GM18867 (cell line): ENCODE measurements around the gene APLN.

Experiments
- ATAC-seq: cut with Tn5 transposase; IDR thresholded peaks from one replicate; pipeline ENCODE4 v1.9.1; 2021; ENCODE audit warnings: mild to moderate bottlenecking, moderate library complexity; ENCODE audit not compliant: unreplicated experiment

Gene APLN

DNA sequence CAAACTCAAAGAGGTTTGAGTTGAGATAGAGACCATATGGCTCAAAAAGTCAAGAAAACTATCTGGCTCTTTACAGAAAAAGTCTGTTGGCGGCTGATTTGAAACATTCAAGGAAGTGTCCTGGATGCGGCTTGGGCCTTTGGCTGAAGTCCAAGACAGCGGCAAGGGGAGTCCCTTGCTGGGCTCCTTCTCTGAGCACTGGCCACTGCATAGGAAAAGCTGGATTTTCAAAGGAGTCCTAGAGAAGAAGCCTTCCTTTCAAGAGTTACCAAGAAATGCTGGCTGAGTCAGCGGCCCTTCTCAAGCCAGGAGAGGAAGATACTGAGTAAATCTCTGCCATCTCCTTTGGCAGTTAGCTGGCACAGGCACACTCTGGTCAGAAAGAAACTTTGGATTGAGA is 12.1 kb downstream of the APLN start:
- ATAC-seq = no peak

DNA sequence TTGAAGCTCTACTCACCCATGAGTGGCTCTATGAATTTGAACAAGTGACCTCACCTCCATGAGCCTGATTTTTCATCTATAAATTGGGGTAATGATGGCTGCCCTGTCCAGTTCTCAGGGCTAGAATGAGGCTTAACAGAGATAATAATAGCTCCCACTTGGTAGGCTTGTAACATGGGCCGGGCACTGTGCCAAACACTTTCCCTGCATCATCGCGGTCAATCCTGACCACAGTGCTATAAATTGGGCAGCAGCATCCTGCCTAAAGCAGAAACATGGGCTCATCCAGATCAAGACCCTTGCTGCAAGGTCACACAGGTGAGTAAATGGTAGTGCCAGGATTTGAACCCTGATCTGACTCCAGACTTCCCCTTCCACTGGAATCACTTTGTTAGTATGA is 12.8 kb downstream of the APLN start:
- ATAC-seq = no peak

DNA sequence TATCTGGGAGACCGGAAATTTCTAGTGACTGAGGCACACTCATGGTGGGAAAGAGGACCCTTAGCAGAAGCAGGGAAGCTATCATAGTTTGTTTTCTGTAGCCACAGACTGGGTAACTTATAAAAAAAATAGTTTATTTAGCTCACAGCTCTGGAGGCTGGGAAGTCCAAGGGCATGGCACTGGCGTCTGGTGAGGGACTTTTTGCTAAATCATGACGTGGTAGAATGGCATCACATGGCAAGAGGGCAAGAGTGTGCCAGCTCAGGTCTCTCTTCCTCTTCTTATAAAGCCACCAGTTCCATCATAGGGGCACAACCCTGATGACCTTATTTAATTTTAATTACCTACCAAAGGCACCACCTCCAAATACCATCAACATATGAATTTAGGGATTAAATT is 13.3 kb downstream of the APLN start:
- ATAC-seq = no peak

DNA sequence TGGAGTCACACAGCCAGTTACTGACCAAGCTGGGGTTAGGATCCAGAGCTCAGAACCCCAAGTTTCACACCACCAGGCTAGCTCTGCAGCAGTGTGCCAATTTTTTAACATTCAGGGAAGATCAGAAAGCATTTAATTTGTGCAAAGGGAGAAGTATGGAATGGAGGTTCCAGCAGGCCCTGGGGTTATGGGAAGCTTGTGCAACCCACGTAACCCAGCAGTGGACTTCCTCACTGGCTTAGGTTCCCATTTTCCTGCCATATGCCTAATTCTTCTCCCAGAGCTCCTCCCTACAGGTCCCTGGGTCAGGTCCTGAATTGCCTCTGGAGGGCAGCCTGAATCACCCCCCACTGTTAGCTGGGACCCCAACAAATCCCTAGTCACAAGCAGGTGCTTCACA is 14.0 kb downstream of the APLN start:
- no peak for ATAC-seq

DNA sequence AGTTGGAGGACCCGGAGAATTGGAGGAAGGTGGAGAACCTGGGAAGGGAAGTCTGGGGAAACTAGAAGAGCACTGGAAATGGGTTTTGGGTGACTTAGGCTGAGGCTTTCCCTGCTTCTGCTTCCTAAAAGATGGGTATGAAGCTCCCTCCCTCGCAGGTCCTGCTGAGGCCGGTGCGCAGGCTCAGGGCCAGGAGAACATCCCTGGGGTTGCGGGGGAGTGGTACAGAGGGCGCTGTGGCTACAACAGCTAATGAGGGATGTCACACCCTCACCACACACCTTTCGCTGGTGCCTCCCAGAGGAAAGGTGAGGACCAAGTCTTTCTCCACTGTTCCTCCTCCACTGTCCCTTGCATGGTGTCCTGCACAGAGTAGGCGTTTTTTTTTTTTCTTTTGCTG is 15.8 kb downstream of the APLN start:
- no peak for ATAC-seq

DNA sequence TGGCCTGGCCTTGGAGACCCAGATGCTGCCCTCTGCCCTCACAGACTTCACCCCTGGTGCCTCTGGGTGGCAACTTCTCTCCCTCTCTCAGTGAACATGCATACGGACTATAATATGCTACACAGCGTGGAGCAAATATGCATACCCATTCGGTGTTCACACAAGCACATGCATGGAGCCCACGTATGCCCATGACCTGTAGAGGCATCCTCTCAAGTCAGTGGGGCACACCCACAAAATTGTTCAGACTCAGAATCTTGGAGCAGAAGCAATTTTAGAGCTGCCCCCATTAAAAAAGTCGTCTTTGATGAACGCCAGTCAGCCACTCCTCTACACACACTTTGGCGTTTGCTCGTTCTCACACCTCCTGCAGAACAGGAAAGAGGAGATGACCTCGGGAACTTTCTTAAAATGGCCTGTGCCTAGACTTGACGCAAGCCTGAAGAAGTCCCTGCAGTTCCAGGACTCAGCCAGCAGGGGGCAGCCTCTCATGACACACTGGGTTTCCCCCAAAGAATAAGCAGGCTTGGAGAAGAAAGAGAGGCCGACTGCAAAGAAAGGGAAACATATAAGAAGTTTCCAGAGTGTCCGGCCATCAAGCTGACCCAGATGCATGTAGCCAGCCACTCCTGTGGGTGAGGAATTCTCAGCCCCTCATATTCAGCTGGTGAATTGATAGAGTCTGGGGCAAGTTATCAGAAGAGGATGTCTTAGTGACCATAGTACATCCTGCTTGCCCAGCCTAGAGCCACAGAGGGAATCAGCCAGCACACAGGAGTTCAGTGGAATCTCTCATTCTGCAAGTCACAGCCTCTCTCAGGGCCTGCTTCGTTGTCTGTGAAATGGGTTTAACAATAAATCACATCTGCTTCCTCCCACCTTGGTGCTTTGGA is 17.3 kb downstream of the APLN start:
- peak; percentile 67 for ATAC-seq

DNA sequence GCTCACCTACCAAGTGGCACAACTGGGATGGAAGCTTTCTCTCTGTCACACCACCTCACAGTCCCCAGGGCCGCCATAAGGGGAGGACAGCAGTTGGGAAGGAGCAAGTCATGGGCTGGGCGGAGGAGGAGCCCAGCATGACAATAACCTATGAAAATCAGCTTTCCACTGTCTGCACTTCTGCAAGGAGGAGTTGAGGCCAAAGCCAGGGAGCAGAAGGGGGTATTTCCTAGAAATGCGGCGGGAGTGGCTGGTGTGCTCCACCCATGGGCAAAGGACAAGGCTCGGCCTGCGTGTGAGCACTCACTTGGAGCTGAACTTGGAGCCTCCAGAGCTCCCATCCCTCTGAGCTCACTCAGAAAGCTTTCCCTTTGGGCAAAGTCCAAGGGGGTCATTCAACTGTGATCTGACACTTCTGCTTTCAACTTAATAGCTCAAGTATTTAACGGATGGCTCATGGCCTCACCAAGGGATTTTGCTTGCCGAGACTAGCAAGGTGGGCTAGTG is 18.5 kb downstream of the APLN start:
- ATAC-seq = no peak

DNA sequence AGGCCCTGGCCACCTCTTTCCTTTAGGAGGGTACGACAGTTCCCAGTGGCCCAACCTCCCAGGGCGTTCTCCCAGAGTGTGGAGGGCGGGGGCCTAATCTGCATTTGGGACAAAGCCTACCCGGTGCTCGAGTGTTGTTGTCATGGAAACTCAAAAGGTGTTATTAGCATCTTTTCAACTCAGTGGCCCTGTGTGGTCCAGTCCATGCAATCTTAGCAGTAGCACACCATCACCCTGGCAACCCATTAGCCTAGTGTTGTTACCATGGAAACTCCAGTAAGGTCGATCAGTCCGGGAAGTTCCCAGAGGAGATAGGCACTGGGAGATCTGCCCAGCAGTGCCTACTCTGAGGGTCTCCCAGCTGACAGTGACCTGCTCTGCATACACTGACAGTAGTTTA is 20.2 kb downstream of the APLN start:
- ATAC-seq = no peak

DNA sequence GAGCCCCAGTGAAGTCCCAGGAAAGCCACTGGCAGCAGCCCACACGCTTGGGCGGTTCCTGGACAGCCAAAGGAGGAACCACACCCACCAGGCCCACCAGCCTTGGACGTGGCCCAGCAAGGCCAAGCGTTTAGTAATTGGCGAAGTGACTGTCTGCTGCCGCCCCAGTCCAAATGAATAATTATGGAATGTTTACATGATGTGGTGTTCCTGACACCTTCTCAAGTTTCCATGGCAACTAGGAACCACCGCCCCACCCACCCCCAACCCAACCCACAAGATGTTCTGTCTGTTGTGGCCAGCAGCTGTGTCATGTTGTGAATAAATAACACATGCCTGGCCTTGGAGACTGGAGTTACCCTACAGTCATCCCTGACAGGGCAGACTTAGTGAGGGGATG is 22.3 kb downstream of the APLN start:
- no peak for ATAC-seq

DNA sequence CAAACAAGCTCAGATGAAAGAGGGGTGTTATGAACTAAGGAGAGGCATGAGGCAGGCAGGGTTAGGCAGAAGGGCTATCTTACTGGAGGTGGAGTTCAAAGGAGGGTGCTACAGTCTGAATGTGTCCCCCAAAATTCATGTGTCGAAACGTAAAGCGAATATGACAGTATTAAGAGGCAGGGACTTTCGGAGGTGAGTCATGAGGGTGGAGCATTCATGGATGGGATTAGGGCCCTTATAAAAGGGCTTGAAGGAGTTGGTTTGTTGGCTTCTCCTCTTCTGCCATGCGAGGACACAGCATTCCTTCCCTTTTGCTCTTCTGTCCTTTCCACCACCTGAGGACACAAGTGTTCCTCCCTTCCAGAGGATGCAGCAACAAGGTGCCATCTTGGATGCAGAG is 22.9 kb downstream of the APLN start:
- ATAC-seq = no peak

DNA sequence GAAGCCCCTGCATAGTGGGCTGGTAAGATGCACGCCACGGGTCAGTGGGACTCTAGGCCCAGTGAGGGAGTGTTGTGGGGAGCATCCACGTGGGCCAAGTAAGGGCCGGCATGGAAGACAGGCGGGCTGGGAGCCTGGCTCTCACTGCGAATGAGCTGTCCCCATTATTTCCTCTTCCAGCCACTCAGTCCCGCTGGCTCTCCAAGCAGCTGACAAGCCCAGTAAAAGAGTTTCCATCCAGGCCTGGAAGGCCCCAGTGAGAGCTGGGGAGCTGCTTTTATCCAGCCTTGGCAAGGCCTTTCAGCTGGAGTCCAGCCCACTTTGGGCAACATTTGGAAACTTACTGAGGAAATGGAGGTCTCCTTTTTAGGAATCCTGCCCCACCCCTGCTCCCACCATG is 24.9 kb downstream of the APLN start:
- ATAC-seq = no peak

DNA sequence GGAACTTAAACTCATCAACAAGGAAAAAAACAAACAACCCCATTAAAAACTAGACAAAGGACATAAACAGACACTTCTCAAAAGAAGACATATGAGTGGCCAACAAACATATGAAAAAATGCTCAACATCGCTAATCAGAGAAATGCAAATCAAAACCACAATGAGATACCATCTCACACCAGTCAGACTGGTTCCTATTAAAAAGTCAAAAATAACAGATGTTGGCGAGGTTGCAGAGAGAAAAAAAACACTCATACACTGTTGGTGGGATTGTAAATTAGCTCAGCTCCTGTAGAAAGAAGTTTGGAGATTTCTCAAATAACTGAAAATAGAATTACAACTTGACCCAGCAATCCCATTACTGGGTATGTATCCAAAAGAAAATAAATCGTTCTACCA is 28.7 kb downstream of the APLN start:
- ATAC-seq = no peak

DNA sequence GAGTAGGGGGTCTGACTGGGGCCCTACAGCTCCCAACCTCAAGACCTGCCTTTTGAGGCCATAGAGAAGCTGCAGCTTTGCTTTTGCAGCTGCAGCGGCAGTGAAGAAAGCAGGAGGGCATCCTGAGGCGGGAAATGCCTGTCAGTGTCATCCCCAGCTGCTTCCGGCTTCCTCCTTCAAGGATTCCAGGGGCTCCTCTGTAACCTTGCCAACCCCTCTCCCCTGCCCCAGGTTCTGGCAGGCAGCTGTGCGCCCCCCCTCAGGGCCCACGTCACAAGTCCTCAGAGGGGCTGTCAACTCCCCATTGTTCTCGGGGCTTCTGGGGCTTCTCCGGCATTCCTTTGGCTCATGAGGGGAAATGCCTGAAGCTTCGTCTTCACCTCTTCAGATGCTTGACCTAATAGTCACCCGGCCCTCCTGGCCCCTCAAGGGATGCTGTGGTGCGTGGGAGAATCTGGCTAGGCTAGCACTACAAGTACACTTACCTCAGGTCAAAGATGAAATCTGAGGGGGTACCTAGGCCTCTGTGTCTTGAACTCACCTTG is 31.9 kb downstream of the APLN start:
- ATAC-seq = no peak

DNA sequence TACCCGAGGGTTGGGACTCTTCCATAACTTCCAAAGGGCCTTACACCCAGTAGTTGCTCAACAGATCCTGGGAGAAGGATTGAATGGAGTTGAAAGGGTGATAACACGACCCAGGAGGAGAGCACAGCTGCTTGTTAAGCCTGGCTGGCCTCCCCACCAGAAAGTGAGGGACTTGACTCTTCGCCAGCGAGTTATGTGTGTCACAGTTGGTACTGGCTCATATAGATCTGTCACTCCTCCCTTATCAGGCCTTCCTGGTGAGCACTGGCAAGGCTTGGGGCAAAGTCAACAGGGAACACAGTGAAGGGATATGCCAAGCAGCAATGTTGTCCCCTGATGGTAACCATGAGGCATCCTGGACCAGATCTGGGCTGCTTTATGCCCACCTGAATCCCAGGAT is 35.8 kb downstream of the APLN start:
- ATAC-seq = no peak

DNA sequence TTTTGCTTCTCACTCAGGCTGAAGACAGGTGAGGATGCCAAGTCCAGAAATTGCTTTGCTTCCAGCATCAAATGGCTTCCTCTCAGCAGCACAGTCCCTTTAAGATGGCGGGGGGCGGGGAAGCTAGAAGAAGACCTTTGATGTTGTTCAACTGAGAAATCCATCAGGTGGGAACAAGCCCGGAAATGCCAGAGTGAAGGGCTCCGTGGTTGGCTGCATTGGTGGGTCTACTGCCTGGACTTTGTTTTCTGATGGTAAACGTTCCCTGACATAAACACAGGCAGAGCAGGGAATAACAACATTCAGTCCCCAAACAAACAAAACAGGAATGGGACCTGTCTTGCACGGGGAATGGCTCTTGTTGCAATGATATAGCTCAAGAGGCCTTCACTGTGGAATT is 37.3 kb downstream of the APLN start:
- ATAC-seq = no peak

DNA sequence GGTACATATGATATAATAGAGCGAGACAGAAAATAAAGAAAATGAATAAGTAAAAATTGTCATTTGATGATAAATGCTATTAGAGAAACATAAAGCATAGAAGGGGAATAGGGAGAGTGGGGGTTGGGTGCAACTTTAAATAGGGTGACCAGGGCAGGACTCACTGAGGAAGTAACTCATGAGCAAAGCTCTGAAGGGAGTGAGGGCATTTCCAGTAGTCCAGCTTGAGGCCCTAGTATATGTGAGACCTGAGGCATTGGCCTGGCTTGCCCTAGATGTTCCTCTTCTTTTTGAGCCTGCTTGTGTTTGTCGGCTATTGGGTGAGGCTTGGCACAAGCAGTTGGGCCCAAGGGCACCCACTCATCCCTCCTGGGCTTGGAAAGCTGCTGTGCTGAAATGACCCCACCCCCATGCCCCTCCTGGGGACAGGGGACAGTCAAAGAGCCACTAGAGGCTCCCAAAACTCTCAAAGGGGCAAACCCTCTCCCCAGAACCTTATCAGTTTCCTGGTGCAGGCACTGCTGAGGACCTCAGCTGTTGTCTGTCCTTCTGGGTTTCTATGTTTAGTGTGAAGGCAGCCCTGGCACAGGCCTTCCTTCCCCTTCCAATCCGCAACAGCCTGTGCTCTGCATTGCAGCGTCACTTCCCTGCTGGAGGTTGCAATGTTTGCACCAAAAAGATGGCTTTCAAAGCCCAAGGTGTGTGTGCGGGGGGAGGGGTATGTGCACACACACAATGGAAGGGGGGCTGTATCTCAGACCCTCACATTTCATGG is 40.1 kb downstream of the APLN start:
- ATAC-seq = no peak

DNA sequence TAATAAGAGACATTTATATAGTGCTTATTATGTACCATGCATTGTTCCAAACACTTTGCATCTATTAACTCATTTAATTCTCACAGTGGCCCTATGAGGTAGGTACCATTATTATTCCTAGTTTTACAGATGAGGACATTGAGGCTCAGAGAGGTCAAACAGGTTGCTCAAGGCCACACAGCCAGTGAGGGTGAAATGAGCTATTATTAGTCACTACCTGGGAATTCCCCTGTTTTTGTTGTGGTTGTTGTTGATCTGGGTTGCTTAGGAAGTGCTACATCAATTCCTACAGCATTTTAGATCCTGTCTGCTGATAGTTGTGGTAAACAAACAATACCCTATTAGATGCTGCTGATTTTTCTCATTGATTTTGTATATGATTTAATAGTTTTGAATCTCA is 41.2 kb downstream of the APLN start:
- no peak for ATAC-seq

DNA sequence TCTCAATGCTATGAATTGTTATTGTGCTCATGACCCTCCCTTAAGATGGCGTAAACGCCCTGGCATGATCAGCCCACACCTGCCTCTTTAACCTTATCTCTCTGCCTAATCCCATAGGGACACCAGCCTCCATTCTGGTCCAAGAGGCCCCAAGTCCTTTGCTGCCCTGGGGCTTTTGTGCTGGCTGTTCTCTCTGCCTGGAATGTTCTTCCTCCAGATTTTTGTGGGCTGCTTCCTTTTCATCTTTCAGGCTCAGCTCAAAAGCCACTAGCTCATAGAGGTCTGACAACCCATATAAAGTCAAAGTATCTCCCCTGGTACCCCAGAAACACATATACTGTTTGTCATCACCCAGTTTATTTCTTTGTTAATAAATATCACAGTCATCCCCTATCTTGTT is 42.4 kb downstream of the APLN start:
- ATAC-seq = no peak

DNA sequence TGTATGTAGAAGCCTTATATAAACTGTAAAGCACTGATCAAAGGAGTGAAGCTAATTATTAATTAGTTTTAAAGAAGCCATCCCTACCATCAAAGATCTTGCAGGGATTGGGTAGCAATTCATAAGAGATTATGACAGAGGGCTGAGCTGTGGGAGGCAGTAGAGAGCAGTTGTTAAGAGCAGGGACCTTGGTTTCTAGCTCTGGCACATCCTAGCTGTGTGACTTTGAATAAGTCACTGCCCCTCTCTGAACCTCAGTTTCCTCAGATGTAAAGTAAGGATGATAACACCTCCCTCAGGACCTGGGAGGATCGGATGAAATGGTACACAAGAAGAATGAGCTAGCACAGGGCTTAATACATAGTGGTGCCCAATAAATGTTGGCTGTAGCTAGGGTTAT is 45.4 kb downstream of the APLN start:
- ATAC-seq = no peak

DNA sequence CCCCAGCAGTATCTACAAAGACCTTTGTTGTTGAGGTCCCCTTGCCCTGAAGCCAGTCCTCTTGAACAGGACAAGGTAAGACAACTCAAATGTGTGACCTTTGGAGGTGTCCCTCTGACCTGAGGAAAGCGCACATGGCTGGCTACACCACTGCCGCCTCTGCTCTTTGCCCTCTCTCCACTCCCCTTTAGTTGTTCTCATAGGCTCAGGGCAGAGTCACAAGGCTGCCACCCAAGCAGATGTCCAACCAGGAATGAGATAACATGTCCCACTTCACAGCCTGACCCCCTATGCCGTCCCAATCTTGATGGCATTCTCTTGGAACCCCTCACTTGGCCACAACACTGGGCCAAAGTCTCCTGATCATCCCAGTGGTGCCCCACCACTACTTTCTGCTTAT is 46.3 kb downstream of the APLN start:
- ATAC-seq = no peak

DNA sequence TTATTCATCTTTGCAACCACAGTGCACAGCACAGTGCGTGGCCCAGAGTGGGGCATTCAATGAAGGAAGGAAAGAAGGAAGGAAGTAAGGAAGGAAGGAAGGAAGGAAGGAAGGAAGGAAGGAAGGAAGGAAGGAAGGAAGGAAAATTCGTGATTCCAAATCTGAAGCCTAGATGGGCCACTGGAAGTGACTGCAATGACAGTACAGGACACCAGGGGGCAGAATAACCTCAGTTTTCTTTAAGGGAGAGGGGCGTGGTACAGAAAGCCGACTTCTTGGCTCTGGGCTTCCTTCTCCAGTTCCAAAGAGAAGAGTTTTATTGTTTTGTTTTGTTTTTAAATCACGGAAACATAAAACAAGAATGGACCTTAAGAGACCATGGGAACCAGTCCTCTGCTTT is 47.8 kb downstream of the APLN start:
- ATAC-seq = peak; percentile 45

DNA sequence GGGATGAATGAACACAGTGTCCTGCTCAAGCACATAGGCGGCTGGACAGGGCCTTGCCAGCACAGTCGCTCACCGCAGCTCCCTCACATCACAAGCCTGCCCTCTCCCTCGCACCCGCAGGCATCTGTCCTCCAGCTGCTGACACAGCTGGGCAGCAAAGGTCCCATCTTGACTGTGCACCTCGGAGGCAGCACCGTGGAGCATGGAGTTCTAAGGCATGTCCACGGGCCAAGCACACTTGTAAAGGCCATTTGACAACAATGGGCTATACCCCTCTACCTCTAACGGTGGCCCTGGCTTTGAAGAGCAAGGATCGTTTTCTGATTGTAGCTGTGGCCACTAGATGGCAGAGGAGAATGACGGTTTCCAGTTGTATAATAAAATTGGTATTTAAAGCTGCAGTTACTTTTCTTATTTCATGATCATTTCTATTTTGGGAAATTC is 53.8 kb downstream of the APLN start:
- no peak for ATAC-seq
